ENCODE results near the gene TNFRSF1A. TPM values are rescaled to one million over a fixed set of nuclear protein-coding genes. Genes with fewer than 3 reads are reported as not detected.
"Not testable (repeated sequence)": the region's sequence is repeated elsewhere in the genome, so short reads cannot be mapped to it uniquely, and the experiment has no call there.

TNFRSF1A gene
- total RNA-seq, 1 donor: 174 TPM

- DNase-seq (ENCODE audit: low read depth): no peak
- TF ChIP-seq CTCF (IDR thresholded peaks at IDR 0.05; ENCODE audit: insufficient read depth, low read depth, low read length): no peak
- H3K4me3 ChIP-seq (ENCODE audit: low read depth, low read length): no peak overlapping the region
These were observed 39.3 kb downstream of the TNFRSF1A start for GRCh38 chr12:6302621-6303020.

GRCh38 chr12:6301721-6302120, 40.2 kb downstream of the TNFRSF1A start:
- DNase-seq (ENCODE audit: low read depth): no peak
- no peak for TF ChIP-seq CTCF (IDR thresholded peaks at IDR 0.05; ENCODE audit: insufficient read depth, low read depth, low read length)
- no peak overlapping the region for H3K4me3 ChIP-seq (ENCODE audit: low read depth, low read length)

GRCh38 chr12:6297170-6297569, 44.7 kb downstream of the TNFRSF1A start:
- no peak for DNase-seq (ENCODE audit: low read depth)
- no peak for TF ChIP-seq CTCF (IDR thresholded peaks at IDR 0.05; ENCODE audit: insufficient read depth, low read depth, low read length)
- H3K4me3 ChIP-seq (ENCODE audit: low read depth, low read length): no peak overlapping the region

- no peak for TF ChIP-seq CTCF (IDR thresholded peaks at IDR 0.05; ENCODE audit: insufficient read depth, low read depth, low read length)
- no peak overlapping the region for H3K4me3 ChIP-seq (ENCODE audit: low read depth, low read length)
- DNase-seq (ENCODE audit: low read depth): peak; percentile 85
These were observed 46.6 kb downstream of the TNFRSF1A start for GRCh38 chr12:6295094-6295811.

GRCh38 chr12:6294156-6295093, 47.5 kb downstream of the TNFRSF1A start:
- peak; percentile 38 for DNase-seq (ENCODE audit: low read depth)
- no peak for TF ChIP-seq CTCF (IDR thresholded peaks at IDR 0.05; ENCODE audit: insufficient read depth, low read depth, low read length)

GRCh38 chr12:6292606-6293005, 49.3 kb downstream of the TNFRSF1A start:
- H3K4me3 ChIP-seq (ENCODE audit: low read depth, low read length): no peak overlapping the region
- DNase-seq (ENCODE audit: low read depth): peak; percentile 86
- no peak for TF ChIP-seq CTCF (IDR thresholded peaks at IDR 0.05; ENCODE audit: insufficient read depth, low read depth, low read length)

More at GRCh38 chr12:6294156-6295093, 47.5 kb downstream of the TNFRSF1A start:
- H3K4me3 ChIP-seq (ENCODE audit: low read depth, low read length): no peak overlapping the region

GRCh38 chr12:6289906-6290305, 52.0 kb downstream of the TNFRSF1A start:
- not testable (repeated sequence) for DNase-seq (ENCODE audit: low read depth); H3K4me3 ChIP-seq (ENCODE audit: low read depth, low read length)

- not testable (repeated sequence) for H3K4me3 ChIP-seq (ENCODE audit: low read depth, low read length); DNase-seq (ENCODE audit: low read depth)
These were observed 52.8 kb downstream of the TNFRSF1A start for GRCh38 chr12:6289081-6289480.
